Dedifferentiated amniotic fluid mesenchymal stem cell (primary cell): Measurements from ENCODE around the gene MSI2.

Experiments
- DNase-seq: peaks from one replicate; pipeline ENCODE4 v3.0.0-alpha.2; 2016; ENCODE audit errors: extremely low spot score

MSI2 gene

GRCh38 chr17:57665696-57666095 lies 409.4 kb downstream of the MSI2 start:
- DNase-seq: no peak

DNA sequence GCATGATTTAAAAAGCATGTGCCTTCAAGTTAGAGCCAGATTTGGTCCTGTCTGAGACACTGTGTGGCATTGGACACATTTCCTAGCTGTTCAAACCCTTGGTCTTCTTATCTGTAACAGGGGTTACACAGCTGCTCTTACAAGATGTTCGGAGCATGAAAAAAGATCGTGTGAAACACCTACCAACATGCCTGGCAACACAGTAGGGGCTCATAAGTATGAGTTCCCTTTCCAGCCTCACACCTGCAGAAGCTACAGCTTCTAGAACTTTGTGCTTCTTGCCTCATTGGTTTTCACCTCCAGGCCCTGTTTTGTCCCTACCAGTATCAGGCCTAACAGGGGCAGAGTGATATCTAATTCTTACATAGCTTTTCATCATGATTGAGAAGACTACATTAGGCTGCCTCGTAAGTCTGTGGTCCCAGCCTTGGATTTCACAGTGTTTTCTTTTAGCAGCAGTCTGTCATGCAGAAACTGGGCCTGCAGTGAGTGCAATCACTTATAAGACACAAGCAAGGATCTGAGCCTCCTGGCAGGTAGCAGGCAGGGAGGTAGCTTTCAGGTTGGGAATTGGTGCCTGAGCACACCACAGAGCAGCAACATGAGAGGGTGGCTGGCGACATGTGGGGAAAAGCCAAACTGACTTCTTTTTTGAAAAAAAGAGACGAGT lies 410.0 kb downstream of the MSI2 start:
- DNase-seq: no peak

DNA sequence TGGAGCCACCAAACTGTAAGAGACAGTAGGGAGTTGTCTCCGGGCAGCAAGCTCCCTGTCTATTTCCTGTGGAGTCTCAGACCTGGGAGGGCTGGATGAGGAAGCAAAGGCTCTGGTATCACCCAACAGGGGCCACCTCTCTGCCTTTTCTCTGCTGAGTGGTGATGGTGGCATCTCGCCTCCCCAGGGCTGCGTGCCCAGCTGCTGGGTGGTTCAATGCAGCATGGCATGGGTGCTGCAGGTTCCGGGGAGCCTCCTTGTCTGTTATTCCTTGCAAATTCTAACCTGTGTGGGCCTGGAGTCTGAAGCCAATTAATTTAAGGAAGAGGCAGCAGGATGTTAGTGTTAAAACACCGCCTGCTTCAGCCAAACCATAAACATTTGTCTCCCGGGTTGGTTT lies 410.6 kb downstream of the MSI2 start:
- no peak for DNase-seq

DNA sequence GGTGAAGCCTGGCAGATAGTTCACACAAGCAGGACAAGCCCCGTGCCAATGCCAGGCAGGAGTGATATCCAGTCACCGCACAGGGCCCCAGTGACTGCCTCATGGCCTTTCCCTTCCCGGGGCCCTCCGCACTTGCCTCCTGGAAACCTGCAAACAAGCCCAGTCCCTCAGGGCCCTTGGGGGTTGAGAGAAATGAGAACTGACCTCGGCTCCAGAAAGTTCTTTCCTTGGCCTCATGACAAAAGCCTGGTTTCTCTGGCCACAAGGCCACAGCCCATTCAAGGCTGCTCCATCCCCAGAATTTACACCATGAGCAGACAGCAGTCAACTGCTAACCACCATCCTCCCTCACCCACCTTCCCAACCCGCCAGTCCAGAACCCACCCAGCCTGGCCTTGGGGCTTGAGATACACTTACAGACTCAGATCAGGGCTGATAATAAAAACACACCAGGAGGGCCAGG lies 411.2 kb downstream of the MSI2 start:
- no peak for DNase-seq

DNA sequence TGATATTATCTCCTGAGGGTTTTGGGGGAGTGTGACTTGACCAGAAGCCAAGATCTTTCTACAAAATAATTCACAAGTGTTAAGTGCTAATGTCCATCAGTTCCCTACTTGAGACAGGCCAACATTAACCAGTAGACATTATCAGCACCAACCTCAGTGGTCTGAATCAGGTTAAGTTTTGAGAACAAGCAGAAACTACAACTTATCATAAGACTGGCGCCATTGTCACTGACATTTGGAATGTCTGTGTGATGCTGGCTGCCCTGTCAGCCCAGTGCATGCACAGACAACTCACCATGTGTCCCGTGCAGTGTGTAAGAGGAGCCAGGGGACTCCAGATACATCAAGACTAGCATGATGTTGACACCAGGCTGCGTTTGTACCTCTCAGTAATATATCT lies 412.0 kb downstream of the MSI2 start:
- no peak for DNase-seq

- no peak for DNase-seq
Observed at GRCh38 chr17:57669671-57670529, 413.6 kb downstream of the MSI2 start.

DNA sequence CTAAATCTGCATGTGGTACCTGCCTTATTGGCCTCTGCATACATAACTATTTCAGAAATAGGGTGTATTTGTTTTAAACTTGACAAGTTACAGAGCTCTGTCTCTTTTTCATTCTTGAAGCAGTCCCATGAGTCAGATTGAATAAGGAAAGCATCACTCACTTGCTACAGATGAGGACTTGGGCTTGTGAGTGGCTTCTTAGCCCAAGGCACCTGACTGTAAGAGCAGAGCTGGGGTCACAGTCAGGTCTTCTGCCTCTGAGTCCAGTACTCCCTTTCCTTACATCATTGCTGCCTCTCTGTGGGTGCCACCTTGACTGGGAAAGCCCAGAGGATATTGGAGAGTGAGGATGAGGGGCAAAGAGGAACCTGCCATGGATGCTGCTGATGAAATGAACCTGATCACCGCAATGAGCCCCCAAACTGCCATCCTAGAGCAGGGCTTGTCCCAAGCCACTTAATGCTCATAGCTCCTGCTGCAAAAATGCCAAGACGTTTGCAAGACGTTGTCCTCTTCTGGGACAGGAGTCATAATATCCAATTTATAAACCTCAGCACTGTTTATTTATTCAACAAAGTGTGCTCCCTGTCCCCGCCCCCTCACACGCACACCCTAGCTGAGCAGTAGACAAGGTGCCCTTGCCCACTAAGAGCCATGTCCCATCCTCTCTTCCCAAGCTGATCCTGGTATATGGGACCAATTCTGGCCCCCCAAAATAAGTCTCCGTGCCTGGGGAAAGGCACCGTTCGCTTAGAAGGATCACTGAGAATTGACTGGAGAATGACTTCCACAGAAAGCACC lies 414.6 kb downstream of the MSI2 start:
- no peak for DNase-seq

DNA sequence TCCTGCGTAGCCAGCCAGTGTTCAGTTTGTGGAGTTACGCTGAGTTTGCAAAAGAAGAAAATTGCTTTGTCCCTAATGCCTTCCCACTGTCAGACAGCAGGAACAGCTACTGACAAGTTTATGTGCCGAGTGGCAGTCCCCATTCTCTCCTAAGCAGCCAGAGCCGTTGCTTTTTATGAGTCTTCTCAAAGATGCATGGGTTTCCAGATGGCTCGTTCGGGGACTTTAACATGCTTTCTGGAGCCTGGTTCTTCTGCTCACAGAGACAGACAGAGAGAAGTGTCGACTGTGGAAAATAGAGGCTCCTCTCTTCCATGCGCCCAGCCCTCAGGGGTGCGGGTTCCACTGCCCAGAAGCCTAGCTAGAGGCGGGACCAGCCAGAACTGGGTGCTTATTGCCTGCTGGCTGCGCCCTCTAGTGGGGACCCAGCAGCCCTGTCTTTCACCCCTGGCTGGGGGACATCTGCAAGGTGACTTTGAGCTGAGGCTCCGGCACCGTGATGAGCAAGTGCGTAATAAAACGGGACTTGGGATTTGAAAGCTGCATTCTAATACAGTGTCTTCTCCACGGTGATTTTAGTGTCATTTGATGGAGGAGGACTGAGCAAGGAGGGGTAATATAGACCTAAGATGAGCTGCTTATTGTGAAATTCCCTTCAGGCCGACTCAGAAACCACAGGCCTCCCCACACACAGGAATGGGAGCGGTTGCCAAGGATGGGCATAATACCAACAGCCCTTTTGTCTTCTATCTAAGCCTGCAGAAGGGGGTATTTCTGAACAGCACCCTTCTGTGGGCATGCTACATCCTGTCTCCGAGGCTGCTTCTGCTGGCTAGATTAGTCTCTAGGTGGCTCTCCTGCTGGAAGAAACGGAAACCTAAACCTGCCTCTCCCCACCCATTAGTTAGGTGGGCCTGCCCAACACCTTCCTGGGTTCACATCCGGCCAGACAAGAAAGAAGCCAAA lies 415.6 kb downstream of the MSI2 start:
- DNase-seq: peak; percentile 66

DNA sequence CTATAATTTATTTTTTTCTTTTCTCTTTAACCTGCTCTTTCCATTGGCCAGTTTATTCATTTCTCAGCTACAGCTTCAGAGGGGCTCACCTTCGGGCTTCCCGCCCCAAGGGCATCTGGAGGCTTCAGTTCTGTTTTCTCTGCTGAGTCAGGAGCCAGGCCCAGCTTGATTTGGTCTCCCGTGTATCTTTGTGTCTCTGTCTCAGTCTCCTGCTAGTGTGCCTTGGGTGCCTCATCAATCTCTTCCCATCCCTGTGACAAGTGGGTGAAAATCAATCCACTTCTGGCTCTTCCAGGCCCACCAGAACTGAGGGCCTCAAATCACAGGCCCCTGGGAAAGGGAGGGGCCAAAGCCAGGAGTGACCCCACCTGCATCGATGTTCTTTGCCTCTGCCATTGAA lies 416.6 kb downstream of the MSI2 start:
- no peak for DNase-seq

- DNase-seq: no peak
Observed at GRCh38 chr17:57674894-57675293, 418.6 kb downstream of the MSI2 start.

DNA sequence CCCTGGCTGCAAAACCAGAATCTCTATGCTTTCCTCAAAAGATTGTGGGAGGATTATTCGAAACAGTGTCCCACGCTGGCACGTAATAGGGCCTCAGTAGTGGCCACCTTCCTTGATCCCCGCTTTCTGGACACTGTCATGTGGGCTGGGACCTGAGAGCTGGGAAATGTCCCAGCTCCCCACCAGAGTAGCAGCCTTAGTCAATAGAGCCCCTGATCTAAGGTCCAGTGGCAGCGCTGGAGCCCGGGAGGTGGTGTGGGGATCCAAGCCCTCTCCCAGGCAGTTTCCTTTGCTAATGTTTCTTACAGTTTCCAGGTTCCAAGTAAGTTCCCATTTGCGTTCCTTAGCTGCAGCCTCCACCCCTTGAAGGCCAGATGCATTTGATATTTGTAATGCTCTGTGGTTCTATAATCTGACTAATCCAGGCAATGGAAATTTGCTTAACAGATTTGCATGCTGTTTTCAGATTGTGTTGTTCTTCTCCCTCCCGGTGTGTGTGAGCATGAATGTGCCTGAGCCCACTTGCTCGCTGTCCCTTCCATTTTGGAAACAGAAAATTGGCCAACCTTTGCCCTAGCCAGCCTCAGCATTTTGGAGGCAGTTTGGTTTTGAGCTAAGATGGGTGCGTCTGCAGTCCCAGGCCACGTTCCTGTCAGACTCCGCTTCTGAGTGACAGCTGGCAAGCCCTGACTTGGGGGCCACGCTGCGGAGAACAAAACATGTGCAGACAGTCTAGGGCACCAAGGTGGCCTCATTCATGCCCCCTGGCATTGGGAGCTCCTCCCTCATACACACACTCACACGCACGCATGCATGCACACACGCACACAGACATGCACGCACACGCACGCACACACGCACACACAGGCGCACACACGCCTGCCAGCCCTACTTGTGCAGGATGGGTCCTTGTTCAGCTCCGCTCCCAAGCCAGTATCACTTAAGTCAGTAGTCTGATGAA lies 419.4 kb downstream of the MSI2 start:
- DNase-seq: no peak

DNA sequence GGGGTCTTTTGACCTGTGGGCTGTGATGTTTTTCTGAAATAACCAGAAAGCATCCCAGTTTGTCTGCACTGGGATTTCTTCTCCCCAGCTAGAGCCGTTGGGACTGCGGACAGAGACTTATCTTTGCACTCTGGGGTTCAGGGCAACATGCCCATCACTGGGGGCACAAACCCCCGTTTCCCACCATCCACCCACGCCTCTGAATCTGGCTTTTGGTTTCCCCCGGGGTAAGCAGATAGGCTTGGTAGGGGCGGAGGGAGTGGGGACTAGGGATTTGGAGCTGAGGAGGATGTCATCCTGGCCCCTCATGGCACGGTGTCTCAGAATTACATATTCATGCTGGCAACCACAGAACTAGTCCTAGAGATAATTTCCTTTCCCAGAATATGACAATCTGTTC lies 420.2 kb downstream of the MSI2 start:
- DNase-seq: no peak

GRCh38 chr17:57677301-57677700 lies 421.0 kb downstream of the MSI2 start:
- DNase-seq: no peak

GRCh38 chr17:57677858-57678257 lies 421.5 kb downstream of the MSI2 start:
- no peak for DNase-seq

- no peak for DNase-seq
Observed at GRCh38 chr17:57678393-57678792, 422.1 kb downstream of the MSI2 start.

- DNase-seq: no peak
Observed at GRCh38 chr17:57679356-57679755, 423.0 kb downstream of the MSI2 start.

- DNase-seq: no peak
Observed at GRCh38 chr17:57679906-57680695, 423.8 kb downstream of the MSI2 start.

GRCh38 chr17:57682701-57683100 lies 426.4 kb downstream of the MSI2 start:
- no peak for DNase-seq
